Liver (tissue), 9 donors: ENCODE measurements around the gene AGBL5. TPM values are rescaled to one million over a fixed set of nuclear protein-coding genes. Genes with fewer than 3 reads are reported as not detected.

Source experiments
- DNase-seq: peaks from one replicate; pipeline ENCODE4 v3.0.0-alpha.2; 2017; ENCODE audit warnings: low spot score
- H3K27ac ChIP-seq, 2 donors: one replicate each; pipeline ENCODE4 v1.7.0; 2013; ENCODE audit warnings: inconsistent platforms in 2 of 2, low read length in 2 of 2, control low read depth in 1 of 2, low read depth in 1 of 2, mild to moderate bottlenecking in 1 of 2
- H3K27me3 ChIP-seq, 4 donors: one replicate each; pipeline versions ENCODE4 v1.6.1 to v1.7.0; 2013; ENCODE audit warnings: low read length in 3 of 4, inconsistent platforms in 1 of 4, mild to moderate bottlenecking in 1 of 4, moderate library complexity in 1 of 4; ENCODE audit not compliant: control insufficient read depth in 4 of 4, insufficient read depth in 4 of 4
- H3K36me3 ChIP-seq, 4 donors: one replicate each; pipeline versions ENCODE4 v1.6.1 to v1.7.0; 2013; ENCODE audit warnings: low read length in 3 of 4, mild to moderate bottlenecking in 3 of 4, low read depth in 1 of 4, moderate library complexity in 1 of 4; ENCODE audit not compliant: control insufficient read depth in 4 of 4, insufficient read depth in 3 of 4
- H3K4me1 ChIP-seq, 4 donors: one replicate each; pipeline versions ENCODE4 v1.6.1 to v1.7.0; 2013; ENCODE audit warnings: low read length in 3 of 4, mild to moderate bottlenecking in 3 of 4, moderate library complexity in 1 of 4; ENCODE audit not compliant: control insufficient read depth in 4 of 4, insufficient read depth in 4 of 4
- H3K4me3 ChIP-seq, 3 donors: one replicate each; pipeline versions ENCODE4 v1.6.1 to v1.7.0; 2013; ENCODE audit warnings: low read length in 3 of 3, control low read depth in 1 of 3, low read depth in 1 of 3, mild to moderate bottlenecking in 1 of 3
- H3K9ac ChIP-seq, 2 donors: one replicate each; pipeline ENCODE4 v1.7.0; 2013; ENCODE audit warnings: low read length in 2 of 2, mild to moderate bottlenecking in 2 of 2, moderate library complexity in 2 of 2, control low read depth in 1 of 2, low read depth in 1 of 2
- H3K9me3 ChIP-seq, 4 donors: one replicate each; pipeline versions ENCODE4 v1.6.1 to v1.7.0; 2013; ENCODE audit warnings: low read length in 3 of 4; ENCODE audit not compliant: control insufficient read depth in 4 of 4
- EGR1 ChIP-seq, 2 donors: IDR thresholded peaks; 2 replicates each; pipeline ENCODE4 v1.6.1; 2016 to 2018; ENCODE audit warnings: antibody characterized with exemption in 2 of 2, low read depth in 2 of 2
- FOXA1 ChIP-seq: IDR thresholded peaks from 2 replicates; pipeline ENCODE4 v1.6.1; 2016; ENCODE audit warnings: antibody characterized with exemption
- FOXA2 ChIP-seq: IDR thresholded peaks from 2 replicates; pipeline ENCODE4 v1.6.1; 2016; ENCODE audit warnings: antibody characterized with exemption
- GABPA ChIP-seq, 2 donors: IDR thresholded peaks in 1 of 2; conservative IDR thresholded peaks in 1 of 2; 2 replicates each; pipeline ENCODE4 v1.6.1; 2016; ENCODE audit warnings: antibody characterized with exemption in 2 of 2, mild to moderate bottlenecking in 1 of 2, moderate library complexity in 1 of 2
- HNF4A ChIP-seq, 2 donors: conservative IDR thresholded peaks; 2 replicates each; pipeline ENCODE4 v1.6.1; 2016; ENCODE audit warnings: antibody characterized with exemption in 2 of 2, mild to moderate bottlenecking in 2 of 2
- HNF4G ChIP-seq: IDR thresholded peaks from 2 replicates; pipeline ENCODE4 v1.6.1; 2016; ENCODE audit warnings: antibody characterized with exemption
- JUND ChIP-seq, 2 donors: IDR thresholded peaks; 2 replicates each; pipeline ENCODE4 v1.6.1; 2016; ENCODE audit warnings: antibody characterized with exemption in 2 of 2
- NR2F2 ChIP-seq: IDR thresholded peaks from 2 replicates; pipeline ENCODE4 v1.6.1; 2016; ENCODE audit warnings: antibody characterized with exemption
- RAD21 ChIP-seq, 2 donors: IDR thresholded peaks; 2 replicates each; pipeline ENCODE4 v1.6.1; 2016; ENCODE audit warnings: antibody characterized with exemption in 2 of 2, mild to moderate bottlenecking in 2 of 2
- RXRA ChIP-seq, 2 donors: IDR thresholded peaks; 2 replicates each; pipeline ENCODE4 v1.6.1; 2017 to 2018; ENCODE audit warnings: antibody characterized with exemption in 2 of 2, mild to moderate bottlenecking in 1 of 2
- SP1 ChIP-seq: IDR thresholded peaks from 2 replicates; pipeline ENCODE4 v1.6.1; 2018; ENCODE audit warnings: antibody characterized with exemption, mild to moderate bottlenecking
- TAF1 ChIP-seq: conservative IDR thresholded peaks from 2 replicates; pipeline ENCODE4 v1.6.1; 2016; ENCODE audit warnings: antibody characterized with exemption, mild to moderate bottlenecking
- YY1 ChIP-seq: IDR thresholded peaks from 2 replicates; pipeline ENCODE4 v1.6.1; 2016; ENCODE audit warnings: antibody characterized with exemption, mild to moderate bottlenecking
- WGBS: extraction: QIAGEN DNeasy Blood & Tissue Kit; methylation state at CpG from one replicate; pipeline ENCODE4 v1.1.7; 2013; 5-methylcytosine and 5-hydroxymethylcytosine counted together
- polyA plus RNA-seq, 2 donors: library from polyadenylated mRNA; stranded (reverse) in 1 of 2; unstranded in 1 of 2; fragments of 200-250 nt in 1 of 2; fragments of >200 nt in 1 of 2; fragmentation: Nextera tagmentation in 1 of 2; extraction: Ambion mirVana in 1 of 2; gene quantifications; one replicate each; pipeline versions ENCODE4 v1.2.1 to v1.2.3, GENCODE V29; 2013 to 2015
- total RNA-seq, 2 donors: library from RNA; depleted of rRNA; stranded (reverse); fragments of >200 nt; gene quantifications; one replicate each; pipeline ENCODE4 v1.2.3, GENCODE V29; 2014
- TF ChIP-seq, protein P1 (sequence below): IDR thresholded peaks from 2 replicates; pipeline ENCODE4 v1.6.1; 2016; ENCODE audit warnings: antibody characterized with exemption, mild to moderate bottlenecking
- TF ChIP-seq, protein P2 (sequence below): IDR thresholded peaks from 2 replicates; pipeline ENCODE4 v1.6.1; 2016; ENCODE audit warnings: antibody characterized with exemption
- TF ChIP-seq, protein P3 (sequence below): fragments of 150-350 bp; IDR thresholded peaks from 2 replicates; pipeline ENCODE4 v1.5.1; 2017; ENCODE audit warnings: improper control_type of control experiment, low read depth, low read length; ENCODE audit not compliant: missing input control
- TF ChIP-seq, protein P4 (sequence below): IDR thresholded peaks from 2 replicates; pipeline ENCODE4 v1.6.1; 2016; ENCODE audit warnings: antibody characterized with exemption
- TF ChIP-seq, protein P5 (sequence below): IDR thresholded peaks from 2 replicates; pipeline ENCODE4 v1.6.1; 2016; ENCODE audit warnings: antibody characterized with exemption
- donor health status: healthy.
- donor health status: healthy.
- donor health status: healthy.
- donor health status: healthy.
- donor health status: healthy.

AGBL5 gene
- total and polyA plus RNA-seq, 4 donors: 3.2 to 9.0 (median 4.8) TPM

DNA sequence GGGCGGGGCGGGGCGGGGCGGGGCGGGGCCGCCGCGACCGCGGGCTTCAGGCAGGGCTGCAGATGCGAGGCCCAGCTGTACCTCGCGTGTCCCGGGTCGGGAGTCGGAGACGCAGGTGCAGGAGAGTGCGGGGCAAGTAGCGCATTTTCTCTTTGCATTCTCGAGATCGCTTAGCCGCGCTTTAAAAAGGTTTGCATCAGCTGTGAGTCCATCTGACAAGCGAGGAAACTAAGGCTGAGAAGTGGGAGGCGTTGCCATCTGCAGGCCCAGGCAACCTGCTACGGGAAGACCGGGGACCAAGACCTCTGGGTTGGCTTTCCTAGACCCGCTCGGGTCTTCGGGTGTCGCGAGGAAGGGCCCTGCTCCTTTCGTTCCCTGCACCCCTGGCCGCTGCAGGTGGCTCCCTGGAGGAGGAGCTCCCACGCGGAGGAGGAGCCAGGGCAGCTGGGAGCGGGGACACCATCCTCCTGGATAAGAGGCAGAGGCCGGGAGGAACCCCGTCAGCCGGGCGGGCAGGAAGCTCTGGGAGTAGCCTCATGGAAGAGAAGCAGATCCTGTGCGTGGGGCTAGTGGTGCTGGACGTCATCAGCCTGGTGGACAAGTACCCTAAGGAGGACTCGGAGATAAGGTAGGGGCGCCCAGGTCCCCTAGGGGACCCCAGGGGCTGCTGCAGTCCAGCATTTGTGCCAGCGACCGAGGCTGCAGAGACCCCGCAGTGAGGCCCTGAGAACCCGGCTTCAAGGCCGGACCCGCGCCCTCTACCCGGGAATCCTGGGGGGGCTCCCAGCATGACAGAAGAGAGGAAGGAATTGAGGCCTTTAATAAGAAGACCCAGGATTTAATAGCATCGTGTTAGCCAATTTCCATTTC lies 35.5 kb downstream of the AGBL5 start, which contains the start of gene KHK (continued):
- TF ChIP-seq, protein P1, sequence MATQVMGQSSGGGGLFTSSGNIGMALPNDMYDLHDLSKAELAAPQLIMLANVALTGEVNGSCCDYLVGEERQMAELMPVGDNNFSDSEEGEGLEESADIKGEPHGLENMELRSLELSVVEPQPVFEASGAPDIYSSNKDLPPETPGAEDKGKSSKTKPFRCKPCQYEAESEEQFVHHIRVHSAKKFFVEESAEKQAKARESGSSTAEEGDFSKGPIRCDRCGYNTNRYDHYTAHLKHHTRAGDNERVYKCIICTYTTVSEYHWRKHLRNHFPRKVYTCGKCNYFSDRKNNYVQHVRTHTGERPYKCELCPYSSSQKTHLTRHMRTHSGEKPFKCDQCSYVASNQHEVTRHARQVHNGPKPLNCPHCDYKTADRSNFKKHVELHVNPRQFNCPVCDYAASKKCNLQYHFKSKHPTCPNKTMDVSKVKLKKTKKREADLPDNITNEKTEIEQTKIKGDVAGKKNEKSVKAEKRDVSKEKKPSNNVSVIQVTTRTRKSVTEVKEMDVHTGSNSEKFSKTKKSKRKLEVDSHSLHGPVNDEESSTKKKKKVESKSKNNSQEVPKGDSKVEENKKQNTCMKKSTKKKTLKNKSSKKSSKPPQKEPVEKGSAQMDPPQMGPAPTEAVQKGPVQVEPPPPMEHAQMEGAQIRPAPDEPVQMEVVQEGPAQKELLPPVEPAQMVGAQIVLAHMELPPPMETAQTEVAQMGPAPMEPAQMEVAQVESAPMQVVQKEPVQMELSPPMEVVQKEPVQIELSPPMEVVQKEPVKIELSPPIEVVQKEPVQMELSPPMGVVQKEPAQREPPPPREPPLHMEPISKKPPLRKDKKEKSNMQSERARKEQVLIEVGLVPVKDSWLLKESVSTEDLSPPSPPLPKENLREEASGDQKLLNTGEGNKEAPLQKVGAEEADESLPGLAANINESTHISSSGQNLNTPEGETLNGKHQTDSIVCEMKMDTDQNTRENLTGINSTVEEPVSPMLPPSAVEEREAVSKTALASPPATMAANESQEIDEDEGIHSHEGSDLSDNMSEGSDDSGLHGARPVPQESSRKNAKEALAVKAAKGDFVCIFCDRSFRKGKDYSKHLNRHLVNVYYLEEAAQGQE: peak; percentile 77
- TF ChIP-seq HNF4A (conservative IDR thresholded peaks at IDR 0.05): peak in 1 of 2 donors; percentile 11

DNA sequence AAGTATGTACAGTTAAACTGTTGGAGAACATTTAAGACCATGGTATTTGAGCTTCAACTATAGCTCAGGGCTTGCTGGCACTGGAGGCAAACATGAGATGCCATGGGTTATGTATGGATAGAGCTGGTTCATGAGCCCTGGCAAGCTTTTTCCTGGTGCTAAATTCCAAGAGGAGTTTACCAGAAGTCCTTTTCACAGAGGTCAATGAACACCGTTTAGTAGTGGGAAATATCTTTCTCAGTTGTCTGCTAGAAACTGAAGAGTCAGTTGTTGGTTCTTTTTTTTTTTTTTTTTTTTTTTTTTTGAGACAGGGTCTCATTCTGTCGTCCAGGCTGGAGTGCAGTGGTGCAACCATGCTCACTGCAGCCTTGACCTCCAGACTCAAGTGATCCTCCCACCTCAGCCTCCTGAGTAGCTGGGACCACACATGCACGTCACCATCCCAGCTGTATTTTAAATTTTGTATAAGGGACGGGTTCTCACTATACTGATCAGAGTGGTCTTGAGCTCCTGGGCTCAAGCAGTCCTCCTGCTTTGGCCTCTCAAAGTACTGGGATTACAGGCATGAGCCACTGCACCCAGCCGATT lies 36.4 kb downstream of the AGBL5 start:
- Histone ChIP-seq H3K27ac (peak overlapping the region; percentile 60 to 76), H3K36me3 (peaks cover 0 to 1% (median 0%) of the 10 kb centered on the region in 4 donors), H3K9ac (peak overlapping the region; percentile 40 to 65)

More for the DNA sequence above, 36.4 kb downstream of the AGBL5 start:
- TF ChIP-seq HNF4A (conservative IDR thresholded peaks at IDR 0.05): peak; percentile 56 to 63
- TF ChIP-seq TAF1: no peak
- TF ChIP-seq EGR1 (IDR thresholded peaks at IDR 0.05; ENCODE audit: low read depth in 2 of 2): no peak
- TF ChIP-seq FOXA1: no peak
- TF ChIP-seq, protein P2, sequence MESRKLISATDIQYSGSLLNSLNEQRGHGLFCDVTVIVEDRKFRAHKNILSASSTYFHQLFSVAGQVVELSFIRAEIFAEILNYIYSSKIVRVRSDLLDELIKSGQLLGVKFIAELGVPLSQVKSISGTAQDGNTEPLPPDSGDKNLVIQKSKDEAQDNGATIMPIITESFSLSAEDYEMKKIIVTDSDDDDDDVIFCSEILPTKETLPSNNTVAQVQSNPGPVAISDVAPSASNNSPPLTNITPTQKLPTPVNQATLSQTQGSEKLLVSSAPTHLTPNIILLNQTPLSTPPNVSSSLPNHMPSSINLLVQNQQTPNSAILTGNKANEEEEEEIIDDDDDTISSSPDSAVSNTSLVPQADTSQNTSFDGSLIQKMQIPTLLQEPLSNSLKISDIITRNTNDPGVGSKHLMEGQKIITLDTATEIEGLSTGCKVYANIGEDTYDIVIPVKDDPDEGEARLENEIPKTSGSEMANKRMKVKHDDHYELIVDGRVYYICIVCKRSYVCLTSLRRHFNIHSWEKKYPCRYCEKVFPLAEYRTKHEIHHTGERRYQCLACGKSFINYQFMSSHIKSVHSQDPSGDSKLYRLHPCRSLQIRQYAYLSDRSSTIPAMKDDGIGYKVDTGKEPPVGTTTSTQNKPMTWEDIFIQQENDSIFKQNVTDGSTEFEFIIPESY: no peak
- TF ChIP-seq, protein P3, sequence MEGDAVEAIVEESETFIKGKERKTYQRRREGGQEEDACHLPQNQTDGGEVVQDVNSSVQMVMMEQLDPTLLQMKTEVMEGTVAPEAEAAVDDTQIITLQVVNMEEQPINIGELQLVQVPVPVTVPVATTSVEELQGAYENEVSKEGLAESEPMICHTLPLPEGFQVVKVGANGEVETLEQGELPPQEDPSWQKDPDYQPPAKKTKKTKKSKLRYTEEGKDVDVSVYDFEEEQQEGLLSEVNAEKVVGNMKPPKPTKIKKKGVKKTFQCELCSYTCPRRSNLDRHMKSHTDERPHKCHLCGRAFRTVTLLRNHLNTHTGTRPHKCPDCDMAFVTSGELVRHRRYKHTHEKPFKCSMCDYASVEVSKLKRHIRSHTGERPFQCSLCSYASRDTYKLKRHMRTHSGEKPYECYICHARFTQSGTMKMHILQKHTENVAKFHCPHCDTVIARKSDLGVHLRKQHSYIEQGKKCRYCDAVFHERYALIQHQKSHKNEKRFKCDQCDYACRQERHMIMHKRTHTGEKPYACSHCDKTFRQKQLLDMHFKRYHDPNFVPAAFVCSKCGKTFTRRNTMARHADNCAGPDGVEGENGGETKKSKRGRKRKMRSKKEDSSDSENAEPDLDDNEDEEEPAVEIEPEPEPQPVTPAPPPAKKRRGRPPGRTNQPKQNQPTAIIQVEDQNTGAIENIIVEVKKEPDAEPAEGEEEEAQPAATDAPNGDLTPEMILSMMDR: no peak
- TF ChIP-seq GABPA (IDR thresholded peaks at IDR 0.05 in 1 of 2, conservative IDR thresholded peaks at IDR 0.05 in 1 of 2): no peak
- TF ChIP-seq, protein P1: no peak
- peak; percentile 20 for TF ChIP-seq YY1
- TF ChIP-seq NR2F2: no peak
- TF ChIP-seq SP1: no peak
- no peak for TF ChIP-seq JUND (IDR thresholded peaks at IDR 0.05)
- peak; percentile 12 for TF ChIP-seq HNF4G
- TF ChIP-seq, protein P4, sequence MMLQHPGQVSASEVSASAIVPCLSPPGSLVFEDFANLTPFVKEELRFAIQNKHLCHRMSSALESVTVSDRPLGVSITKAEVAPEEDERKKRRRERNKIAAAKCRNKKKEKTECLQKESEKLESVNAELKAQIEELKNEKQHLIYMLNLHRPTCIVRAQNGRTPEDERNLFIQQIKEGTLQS: no peak
- TF ChIP-seq RXRA (IDR thresholded peaks at IDR 0.05): peak; percentile 52 to 65
- TF ChIP-seq RAD21 (IDR thresholded peaks at IDR 0.05): peak in 1 of 2 donors; percentile 8
- TF ChIP-seq, protein P5, sequence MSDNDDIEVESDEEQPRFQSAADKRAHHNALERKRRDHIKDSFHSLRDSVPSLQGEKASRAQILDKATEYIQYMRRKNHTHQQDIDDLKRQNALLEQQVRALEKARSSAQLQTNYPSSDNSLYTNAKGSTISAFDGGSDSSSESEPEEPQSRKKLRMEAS: no peak
- TF ChIP-seq FOXA2: no peak
- Histone ChIP-seq H3K9me3 (no peaks in the 10 kb centered on the region), H3K4me1 (peaks cover 9 to 65% (median 41%) of the 10 kb centered on the region in 4 donors), H3K4me3 (peak overlapping the region; percentile 63 to 84 (median 70)), H3K27me3 (no peaks in the 10 kb centered on the region)
- no peak for DNase-seq
- WGBS: 42% methylated on average over 5 of the region's 5 CpGs
